ENCODE results near the gene RCCD1. TPM values are rescaled to one million over a fixed set of nuclear protein-coding genes. Genes with fewer than 3 reads are reported as not detected.

RCCD1 gene
- total RNA-seq, 1 experiment from 2014 or later: 9.2 TPM

DNA sequence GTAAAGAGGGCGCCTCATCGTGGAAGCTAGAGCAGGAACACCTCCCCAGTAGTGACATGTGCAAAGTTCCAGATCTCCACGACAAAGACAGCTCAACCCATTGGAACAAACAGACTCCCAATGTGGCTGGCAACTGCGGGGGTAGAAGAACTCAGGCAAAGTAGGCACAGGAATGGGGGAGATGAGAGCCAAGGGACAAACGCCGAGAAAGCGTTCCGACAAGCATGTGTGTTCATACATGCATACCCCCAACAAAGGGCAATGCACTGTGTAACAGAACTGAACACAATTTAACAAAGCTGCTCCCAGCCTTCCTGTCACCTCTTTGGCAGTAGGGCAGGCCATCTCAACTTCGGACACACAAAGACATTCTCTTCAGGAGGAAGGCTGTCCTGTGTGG, 11.6 kb downstream of the RCCD1 start:
- DNase-seq (ENCODE audit: low spot score): no peak

DNA sequence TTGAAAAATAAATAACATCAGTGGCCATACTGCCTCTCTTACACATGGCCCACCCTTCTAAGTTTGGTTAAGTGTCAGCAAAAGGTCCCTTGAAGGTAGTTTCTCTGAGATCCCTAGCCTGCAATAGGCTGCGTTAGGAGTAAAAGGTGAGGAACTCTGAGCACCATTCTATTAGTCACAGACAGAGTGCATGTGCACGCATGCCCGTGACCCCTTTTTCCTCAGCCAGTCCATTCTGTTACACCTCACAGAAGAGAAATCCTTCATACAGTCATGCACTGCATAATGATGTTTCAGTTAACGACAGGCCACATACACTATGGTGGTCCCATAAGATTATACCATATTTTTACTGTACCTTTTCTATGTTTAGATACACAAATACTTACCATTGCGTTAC, 12.5 kb downstream of the RCCD1 start:
- DNase-seq (ENCODE audit: low spot score): no peak

DNA sequence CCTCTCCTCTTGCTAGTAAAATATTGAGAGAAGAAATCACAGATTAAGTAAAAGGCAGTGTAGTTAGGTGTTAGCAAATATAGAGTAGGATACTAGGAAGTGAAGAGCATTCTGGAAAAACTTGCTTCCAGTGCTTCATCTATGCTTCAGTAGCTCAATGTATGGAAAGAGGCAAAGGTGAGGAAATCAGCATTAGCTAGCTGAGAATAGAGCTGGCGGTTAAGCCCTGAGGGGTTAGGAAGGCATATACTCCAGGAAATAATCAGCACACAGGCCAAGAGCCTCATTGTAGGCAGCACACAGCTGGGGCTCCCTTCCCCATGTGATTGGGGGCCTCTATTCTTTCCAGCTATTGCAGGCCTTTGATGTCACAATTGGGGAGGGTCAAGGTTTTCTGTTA, 13.8 kb downstream of the RCCD1 start:
- no peak for DNase-seq (ENCODE audit: low spot score)

DNA sequence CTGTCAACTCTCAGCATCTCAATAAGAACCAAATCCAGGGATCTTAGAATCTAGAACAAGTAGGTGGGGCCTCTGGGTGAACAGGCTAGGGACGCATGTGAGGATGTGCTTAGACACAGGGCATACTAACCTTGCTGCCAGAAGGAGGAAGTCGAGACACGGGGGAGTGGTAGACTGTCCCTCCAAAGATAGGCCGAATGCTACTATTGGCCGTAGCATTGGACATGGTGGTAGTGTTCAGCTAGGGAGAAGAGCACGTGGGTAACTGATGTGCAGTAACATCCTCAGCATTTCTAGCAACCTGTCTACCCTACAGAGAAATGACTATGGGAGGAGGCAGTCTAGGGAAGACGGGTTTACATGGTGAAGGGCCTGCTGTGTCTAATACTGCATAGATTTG, 15.6 kb downstream of the RCCD1 start:
- no peak for DNase-seq (ENCODE audit: low spot score)

DNA sequence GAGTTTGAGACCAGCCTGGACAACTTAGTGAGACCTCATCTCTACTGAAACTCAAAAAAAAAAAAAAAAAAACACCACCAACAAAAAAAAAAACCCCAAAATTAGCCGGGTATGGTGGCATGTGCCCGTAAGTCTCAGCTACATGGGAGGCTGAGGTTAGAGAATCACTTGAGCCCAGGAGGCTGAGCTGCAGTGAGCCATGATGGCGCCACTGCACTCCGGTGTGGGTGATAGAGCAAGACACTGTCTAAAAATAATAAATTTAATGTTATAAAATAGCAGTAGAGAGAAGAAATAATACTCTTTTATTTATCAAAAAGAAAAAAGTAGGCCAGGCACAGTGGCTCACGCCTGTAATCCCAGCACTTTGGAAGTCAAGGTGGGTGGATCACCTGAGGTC, 17.4 kb downstream of the RCCD1 start:
- no peak for DNase-seq (ENCODE audit: low spot score)

DNA sequence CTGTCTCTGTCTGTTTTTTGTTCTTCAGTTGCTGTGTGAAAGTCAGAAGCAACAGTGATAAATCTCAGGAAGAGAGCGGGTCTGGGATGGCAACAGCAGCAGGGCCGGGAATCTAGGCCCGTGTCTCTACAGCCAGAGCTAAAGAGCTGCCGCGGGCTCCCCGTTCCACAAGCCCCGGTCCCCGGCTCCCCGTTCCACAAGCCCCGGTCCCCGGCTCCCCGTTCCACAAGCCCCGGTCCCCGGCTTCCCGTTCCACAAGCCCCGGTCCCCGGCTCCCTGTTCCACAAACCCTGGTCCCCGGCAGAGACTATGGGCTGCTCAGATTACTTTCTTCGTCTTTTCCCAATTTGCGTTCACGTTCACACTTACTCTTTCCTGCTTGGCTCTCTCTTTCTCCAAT, 19.5 kb downstream of the RCCD1 start:
- no peak for DNase-seq (ENCODE audit: low spot score)

DNA sequence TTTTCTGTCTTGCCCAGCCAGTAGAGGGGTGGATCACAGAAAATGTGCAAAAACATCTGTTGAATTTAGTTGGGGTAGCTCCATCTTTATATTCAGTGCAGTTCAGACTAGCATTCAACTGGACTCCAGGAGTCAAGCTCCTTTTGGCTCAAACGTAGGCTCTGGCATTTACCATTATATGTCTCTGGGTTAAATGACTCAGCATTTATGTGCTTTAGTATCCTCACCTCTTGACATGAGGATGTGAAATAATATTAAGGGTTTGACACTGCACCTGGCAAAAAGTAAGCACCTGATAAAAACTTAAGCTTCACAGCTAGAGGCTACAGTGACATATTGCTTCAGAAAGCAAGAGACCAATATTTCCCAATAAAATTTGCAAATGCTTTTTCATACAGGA, 24.9 kb downstream of the RCCD1 start:
- no peak for DNase-seq (ENCODE audit: low spot score)

DNA sequence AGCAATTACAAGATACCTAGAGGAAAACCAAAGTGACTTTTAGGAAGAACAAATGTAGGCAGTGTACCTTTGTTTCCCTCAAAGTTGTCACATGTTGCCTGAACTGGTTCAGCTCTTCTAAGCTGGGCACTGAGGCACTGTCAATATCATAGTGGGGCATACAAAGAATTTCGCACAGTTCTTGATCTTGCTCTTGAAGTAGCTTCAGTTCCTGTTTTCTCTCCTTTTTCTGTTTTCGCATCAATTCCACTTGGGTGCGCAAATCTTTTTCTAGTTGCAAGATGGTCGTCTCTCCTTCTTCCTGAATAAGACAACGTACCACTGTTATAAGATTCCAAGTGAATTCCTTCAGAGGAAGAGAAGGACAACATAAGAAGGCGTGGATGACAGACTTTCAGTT, 27.0 kb downstream of the RCCD1 start:
- no peak for DNase-seq (ENCODE audit: low spot score)

DNA sequence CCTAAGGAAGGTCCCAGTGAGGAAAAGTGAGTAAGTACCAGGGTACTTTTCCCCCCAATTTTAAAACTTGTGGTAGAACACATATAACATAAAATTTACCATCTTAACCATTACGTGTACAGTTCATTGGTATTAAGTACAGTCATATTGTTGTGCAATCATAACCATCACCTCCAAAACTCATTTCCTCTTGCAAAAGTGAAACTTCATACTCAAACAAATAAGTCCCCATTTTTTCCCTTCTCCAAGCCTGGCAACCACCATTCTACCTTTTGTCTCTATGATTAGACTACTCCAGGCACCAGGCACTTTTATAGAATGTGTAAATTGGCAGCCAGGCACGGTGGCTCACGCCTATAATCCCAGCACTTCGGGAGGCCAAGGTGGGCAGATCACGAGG, 27.5 kb downstream of the RCCD1 start:
- no peak for DNase-seq (ENCODE audit: low spot score)

DNA sequence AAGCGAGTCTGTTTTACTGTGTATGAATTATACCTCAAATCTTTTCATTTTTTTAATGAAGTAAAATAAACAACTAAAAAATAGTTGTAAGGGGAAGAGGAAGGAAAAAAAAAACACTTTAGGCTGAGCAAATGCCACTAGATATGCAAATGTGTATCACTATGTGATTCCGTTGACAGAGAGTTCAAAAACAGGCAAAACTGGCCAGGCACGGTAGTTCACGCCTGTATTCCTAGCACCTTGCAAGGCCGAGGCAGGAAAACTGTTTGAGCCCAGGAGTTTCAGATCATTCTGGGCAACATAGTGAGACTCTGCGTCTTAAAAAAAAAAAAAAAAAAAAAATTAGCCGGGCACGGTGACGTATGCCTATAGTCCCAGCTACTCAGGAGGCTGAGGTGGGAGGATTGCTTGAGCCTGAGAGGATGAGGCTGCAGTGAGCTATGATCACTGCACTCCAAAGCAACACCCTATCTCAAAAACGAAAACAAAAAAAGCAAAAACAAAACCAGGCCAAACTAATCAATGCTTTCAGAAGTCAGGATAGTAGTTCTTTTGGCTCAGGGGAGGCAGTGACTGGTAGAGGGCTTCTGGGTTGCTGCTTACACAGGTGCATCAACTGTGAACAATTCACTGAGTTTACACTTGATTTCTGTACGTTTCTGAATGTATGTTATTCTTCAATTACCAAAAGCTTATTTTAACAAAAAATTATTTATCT, 32.3 kb downstream of the RCCD1 start:
- DNase-seq (ENCODE audit: low spot score): no peak

DNA sequence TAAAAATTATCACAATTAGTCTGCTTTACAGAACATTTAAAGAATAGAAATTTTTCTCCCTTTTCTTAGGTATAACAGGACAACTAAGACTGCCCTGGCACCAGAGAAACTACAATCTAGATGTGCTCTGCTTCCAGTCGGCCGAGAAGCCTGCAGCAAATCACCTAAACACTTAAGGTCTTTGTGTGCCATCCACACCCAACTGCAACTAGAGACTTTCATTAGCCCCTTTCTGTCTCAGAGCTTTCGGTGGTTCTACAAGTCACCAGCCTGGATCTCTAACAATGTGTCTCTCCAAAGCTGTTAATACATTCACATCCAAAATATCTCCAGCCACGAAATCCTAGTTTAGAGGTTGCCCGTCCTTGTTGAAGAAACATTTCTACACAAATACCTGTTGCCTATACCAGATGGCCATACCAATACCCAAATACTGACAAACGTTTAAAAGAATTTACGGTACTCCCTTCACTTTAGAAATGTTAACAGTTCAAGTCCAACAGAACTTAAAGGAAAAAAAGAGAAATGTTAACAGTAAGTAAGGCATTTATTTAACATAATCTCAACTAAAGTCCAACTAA, 33.0 kb downstream of the RCCD1 start:
- DNase-seq (ENCODE audit: low spot score): no peak

DNA sequence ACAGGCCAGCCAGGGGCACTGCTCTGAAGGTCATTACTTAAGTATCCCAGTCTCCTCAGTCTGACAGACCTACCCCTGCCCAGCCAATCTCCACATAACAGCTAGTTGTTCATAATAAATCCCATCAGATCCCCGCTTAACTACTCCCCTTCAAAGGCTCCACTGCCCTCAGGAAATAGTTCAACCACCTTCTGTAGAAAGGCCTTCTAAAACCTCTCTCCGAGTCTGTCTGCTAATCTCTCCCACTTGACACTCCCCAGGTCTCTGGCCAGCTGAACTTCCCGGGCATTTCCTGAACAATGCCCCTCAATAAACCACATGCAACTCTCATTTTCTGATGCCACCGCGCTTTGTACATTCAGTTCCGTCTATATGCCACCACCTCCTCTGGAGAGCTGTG, 33.6 kb downstream of the RCCD1 start:
- no peak for DNase-seq (ENCODE audit: low spot score)

DNA sequence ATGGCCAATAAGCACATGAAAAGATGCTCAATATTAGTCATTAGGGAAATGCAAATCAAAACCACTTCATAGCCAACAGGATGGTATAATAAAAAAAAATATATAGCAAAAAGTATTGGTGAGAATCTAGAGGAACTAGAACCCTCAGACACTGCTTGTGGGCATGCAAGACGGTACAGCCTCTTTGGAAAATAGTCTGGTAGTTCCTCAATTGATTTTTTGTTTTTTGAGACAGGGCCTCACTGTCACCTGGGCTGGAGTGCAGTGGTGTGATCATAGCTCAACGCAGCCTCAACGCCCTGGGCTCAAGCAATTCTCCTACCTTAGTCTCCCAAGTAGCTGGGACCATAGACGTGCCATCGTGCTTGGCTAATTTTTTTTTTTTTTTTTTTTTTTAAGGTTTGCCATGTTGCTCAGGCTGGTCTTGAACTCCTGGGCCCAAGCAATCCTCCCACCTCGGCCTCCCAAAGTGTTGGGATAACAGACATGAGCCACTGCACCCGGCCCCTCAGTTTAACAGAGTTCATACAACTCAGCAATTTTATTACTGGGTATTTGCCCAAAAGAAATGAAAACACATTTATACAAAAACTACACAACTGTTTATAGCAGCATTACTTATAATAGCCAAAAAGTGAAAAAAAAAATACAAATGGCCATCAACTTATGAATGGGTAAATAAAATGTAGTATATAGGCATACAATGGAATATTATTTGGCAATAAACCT, 34.5 kb downstream of the RCCD1 start:
- no peak for DNase-seq (ENCODE audit: low spot score)

DNA sequence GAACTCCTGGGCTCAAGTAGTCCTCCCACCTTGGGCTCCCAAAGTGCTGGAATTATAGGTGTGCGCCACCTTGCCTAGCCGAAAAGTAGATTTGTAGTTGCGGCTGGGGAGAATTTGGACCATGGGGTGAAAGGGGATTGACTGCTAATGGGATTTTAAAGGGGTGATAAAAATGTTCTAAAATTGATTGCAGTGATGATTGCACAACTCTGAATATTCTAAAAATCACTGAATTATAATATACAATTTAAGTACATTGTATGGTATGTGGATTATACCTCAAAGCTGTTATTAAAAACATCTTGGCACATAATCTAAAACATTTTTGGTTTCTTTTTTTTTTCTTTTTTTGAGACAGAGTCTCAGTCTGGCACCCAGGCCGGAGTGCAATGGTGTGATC, 35.8 kb downstream of the RCCD1 start:
- no peak for DNase-seq (ENCODE audit: low spot score)

DNA sequence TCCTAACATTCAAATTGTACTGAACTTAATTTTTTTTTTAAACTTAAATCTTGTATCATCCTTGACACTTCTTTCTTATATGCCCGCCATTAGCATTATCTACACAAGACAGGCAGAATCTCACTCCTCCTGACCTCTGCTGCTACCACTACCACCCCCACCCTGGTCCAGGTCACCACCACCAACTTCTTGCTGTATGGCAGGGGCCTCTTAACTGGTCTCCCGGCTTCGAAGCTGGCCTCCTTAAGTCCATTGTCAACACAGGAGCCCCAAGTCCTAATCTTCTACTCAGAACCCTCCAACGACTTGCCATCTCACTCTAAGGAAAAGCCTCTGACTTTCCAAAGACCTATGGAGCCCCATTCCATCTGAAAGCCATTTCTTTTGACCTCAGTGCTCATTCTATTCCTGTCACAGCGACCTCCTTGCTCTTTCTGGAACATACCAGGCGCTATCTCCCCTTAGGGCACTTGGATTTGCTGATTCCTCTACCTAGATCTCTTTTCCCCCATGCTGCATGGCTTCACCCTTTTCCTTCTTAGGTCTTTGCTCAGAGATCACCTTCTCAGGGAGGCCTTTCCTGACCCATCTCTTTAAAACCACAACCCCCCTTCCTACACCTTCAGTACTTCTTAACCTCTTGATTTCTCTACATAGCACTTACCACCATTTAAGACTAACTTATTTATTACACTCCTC, 37.1 kb downstream of the RCCD1 start:
- DNase-seq (ENCODE audit: low spot score): no peak

DNA sequence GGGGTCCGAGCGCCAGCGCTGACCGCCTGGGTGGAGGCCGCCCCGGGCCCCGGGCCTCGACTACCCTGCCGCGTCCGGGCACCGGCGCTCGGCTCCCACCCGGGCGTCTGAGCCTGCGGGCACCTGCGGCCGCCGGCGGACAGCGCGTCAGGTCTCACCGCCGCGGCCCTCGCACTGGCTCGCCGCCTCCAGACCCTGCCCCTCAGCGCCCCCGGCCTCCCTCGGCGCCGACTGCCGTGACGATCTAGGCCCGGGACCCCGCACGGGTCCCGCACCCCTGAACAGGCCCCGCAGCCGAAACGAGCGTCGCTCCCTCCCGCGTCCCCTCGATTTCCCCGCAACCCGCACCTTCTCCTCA, 39.4 kb downstream of the RCCD1 start:
- no peak for DNase-seq (ENCODE audit: low spot score)

DNA sequence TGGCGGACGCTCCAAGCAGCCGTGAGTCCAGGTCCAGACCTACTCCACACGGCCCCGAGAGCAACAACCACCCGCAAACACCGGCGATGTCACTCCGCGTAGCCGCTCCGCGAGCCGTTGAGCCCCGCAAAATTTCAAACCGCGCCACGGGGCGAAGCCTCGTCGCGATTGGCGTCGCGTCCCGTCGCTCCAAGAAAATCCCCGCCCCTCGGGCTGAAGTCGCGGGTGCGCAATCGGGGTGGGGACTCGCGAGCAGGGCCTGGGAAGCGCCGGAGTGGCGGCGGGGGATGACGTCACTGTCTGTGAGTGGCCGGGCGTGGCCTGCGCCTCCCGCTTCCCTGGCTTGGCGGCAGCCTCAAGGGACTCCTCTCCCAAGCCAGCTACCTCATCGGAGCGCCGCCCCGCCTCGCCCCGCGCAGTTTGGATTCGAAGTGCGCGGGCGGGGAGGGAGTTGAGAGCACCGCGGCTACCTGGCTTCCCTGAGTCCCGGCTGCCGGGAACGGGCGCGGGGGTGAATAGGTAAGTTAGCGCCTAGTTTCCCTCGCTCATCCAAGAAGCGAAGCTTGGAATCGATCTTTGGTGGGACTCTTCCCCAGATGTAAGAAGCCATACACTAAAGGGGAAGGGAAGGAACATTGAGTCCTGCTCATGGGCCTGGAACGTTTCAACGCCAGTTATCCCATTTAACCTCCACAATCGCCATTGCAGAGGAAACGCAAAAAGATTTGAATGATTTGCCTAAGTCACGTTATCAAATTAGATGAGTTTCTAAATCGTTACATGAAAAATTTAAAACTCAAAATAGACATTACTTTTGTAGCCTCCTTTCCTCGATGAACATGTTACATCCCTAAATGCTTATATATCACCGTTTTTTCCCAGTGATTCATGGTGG, 40.0 kb downstream of the RCCD1 start, which contains the start of gene PRC1:
TSS of gene PRC1 (minus strand) at position 119 of the 895 bp plus-strand sequence. CDS start at position 1, 118 bp downstream.
- peak; percentile 96 for DNase-seq (ENCODE audit: low spot score)

DNA sequence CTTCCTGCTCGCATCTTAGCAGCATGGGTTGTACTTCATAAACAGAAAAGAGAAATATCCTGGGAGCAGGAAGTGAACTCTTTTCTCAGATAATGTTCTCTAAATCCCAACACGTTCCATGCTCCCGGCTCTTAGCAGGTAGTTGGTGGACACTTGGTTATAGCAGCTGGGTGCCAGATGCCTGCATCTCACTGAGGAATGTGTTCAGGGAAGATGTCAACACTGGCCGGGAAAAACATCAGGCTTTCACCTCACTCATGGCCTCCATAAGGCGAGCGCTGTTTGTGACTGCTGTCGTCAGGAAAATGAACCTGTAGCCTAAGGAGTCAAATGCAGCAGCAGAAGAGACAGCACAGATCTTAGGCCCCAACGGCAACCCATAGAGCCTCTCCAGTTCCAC, 44.1 kb downstream of the RCCD1 start:
- no peak for DNase-seq (ENCODE audit: low spot score)

DNA sequence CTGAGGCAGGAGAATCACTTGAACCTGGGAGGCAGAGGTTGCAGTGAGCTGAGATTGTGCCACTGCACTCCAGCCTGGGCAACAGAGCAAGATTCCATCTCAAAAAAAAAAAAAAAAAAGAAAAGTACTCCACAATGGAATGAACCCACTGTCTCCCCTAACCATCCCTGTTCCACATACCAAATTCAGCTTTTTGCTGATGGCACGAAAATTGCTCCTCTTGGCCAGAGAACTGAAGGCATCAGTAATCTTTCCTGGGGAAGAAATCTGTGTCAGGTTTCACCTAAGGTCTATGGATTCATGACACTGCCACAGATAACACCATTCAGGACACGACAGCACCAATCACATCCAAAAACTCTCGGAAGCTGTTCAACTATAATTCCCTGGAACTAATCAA, 46.5 kb downstream of the RCCD1 start:
- DNase-seq (ENCODE audit: low spot score): no peak

DNA sequence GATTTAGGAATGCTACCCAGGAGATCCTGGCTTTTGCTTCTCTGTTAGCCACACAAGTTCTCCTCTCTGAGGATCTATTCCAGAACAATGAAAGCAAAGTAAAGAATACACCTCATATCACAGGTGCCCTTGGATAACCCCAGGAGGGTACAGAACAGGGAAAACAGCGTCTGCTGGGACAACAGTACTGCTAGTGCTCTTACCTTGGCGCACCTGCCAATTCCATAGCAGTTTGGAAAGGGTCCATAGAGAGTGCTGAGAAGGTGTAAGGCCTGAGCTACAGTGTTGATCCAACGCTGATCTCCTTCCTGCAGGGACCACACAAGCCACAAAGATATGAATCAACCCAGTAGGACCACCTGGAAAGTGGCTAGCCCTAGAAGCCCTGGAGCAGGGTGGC, 52.6 kb downstream of the RCCD1 start:
- no peak for DNase-seq (ENCODE audit: low spot score)
